Osteocyte (in vitro differentiated cells): Measurements from ENCODE around the gene PRDX3. TPM values are rescaled to one million over a fixed set of nuclear protein-coding genes. Genes with fewer than 3 reads are reported as not detected.

Experiments
- DNase-seq: peaks from one replicate; pipeline ENCODE4 v3.0.0; 2021; ENCODE audit warnings: mixed read lengths; ENCODE audit not compliant: unreplicated experiment; ENCODE audit errors: extremely low spot score
- H3K27ac Mint-ChIP-seq: one replicate; pipeline ENCODE4 v1.8.0; 2021; ENCODE audit warnings: mild to moderate bottlenecking, mixed read lengths; ENCODE audit not compliant: unreplicated experiment
- H3K27me3 Mint-ChIP-seq: one replicate; pipeline ENCODE4 v1.8.0; 2021; ENCODE audit warnings: mixed read lengths; ENCODE audit not compliant: unreplicated experiment
- H3K36me3 Mint-ChIP-seq: one replicate; pipeline ENCODE4 v1.8.0; 2021; ENCODE audit warnings: mixed read lengths; ENCODE audit not compliant: unreplicated experiment
- H3K4me1 Mint-ChIP-seq: one replicate; pipeline ENCODE4 v1.8.0; 2021; ENCODE audit warnings: mixed read lengths; ENCODE audit not compliant: unreplicated experiment
- H3K4me3 Mint-ChIP-seq: one replicate; pipeline ENCODE4 v1.8.0; 2021; ENCODE audit warnings: mild to moderate bottlenecking, moderate library complexity, mixed read lengths; ENCODE audit not compliant: unreplicated experiment
- H3K9me3 Mint-ChIP-seq: one replicate; pipeline ENCODE4 v1.8.0; 2021; ENCODE audit warnings: mixed read lengths; ENCODE audit not compliant: unreplicated experiment
- CTCF ChIP-seq: fragments of 200-600 bp; sonication (generic); IDR thresholded peaks from 2 replicates; pipeline ENCODE4 v1.5.0; 2021; ENCODE audit warnings: antibody characterized with exemption, mild to moderate bottlenecking, moderate library complexity
- total RNA-seq: library from RNA; stranded (reverse); gene quantifications from 2 replicates; pipeline ENCODE4 v1.2.1, GENCODE V29; 2021

The PRDX3 gene
- total RNA-seq, 1 donor from 2014 or later: 76.9 TPM

- Mint-ChIP-seq H3K4me3 (no peak overlapping the region), H3K27ac (no peak overlapping the region), H3K36me3 (peaks cover 37% of the 10 kb centered on the region), H3K27me3 (no peaks in the 10 kb centered on the region), H3K4me1 (peaks cover 13% of the 10 kb centered on the region), H3K9me3 (no peaks in the 10 kb centered on the region)
- no peak for DNase-seq
- TF ChIP-seq CTCF: no peak
These were observed 43.1 kb downstream of the PRDX3 start for GRCh38 chr10:119135513-119135881.

- Mint-ChIP-seq H3K36me3 (peaks cover 49% of the 10 kb centered on the region), H3K4me3 (no peak overlapping the region), H3K27ac (no peak overlapping the region), H3K9me3 (no peaks in the 10 kb centered on the region), H3K4me1 (peaks cover 13% of the 10 kb centered on the region), H3K27me3 (no peaks in the 10 kb centered on the region)
- no peak for TF ChIP-seq CTCF
- DNase-seq: no peak
These were observed 44.7 kb downstream of the PRDX3 start for GRCh38 chr10:119133949-119134348.

DNA sequence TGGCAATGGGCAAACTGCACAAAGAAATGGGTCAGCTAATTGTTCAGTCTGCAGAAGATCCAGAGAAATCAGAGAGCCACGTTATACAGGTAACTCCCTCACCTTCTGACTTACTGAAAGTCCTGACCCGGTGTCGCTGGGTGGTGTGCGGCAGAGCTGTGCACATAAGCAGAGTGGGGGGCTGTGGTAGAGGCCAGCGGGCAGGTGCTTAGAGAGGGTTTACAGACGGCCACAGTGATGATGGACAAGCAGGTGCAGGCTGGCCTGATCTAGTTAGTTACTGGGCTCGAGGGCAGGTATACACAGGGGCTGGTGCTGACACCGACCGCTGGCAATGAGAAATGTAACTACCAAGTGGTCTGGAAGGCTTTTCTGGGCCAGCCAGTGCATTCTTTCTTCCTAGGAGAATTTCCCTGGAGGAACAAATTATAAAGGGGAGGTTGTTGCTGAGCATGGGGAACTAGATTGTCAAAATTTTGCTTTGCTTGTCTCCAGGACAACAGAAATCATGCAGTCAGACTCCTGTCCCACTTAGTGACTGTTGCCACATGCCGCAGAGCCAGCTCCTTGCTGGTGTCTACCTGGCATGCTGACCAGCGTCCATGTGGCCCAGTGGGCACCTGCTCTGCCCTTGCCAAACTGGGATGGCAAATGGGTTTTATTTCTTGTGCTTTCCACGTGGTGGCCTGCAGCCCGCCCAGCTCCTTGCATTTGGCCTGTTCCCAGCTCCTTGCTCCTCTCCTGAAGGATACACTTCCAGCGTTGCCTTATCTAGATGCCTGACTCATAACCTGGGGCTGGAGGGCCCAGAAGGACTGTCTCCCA, 45.9 kb downstream of the PRDX3 start:
- DNase-seq: no peak
- H3K27ac Mint-ChIP-seq: no peak overlapping the region
- H3K9me3 Mint-ChIP-seq: no peaks in the 10 kb centered on the region
- no peak overlapping the region for H3K4me3 Mint-ChIP-seq
- H3K36me3 Mint-ChIP-seq: peaks cover 49% of the 10 kb centered on the region
- no peaks in the 10 kb centered on the region for H3K27me3 Mint-ChIP-seq
- no peak for TF ChIP-seq CTCF
- H3K4me1 Mint-ChIP-seq: peaks cover 13% of the 10 kb centered on the region

GRCh38 chr10:119131512-119132240, 46.9 kb downstream of the PRDX3 start:
- peaks cover 52% of the 10 kb centered on the region for H3K36me3 Mint-ChIP-seq
- no peaks in the 10 kb centered on the region for H3K27me3 Mint-ChIP-seq
- TF ChIP-seq CTCF: no peak
- no peaks in the 10 kb centered on the region for H3K9me3 Mint-ChIP-seq
- DNase-seq: no peak
- peaks cover 13% of the 10 kb centered on the region for H3K4me1 Mint-ChIP-seq
- peak overlapping the region; percentile 74 for H3K27ac Mint-ChIP-seq
- H3K4me3 Mint-ChIP-seq: peak overlapping the region; percentile 55

- no peak for DNase-seq
- no peak for TF ChIP-seq CTCF
- Mint-ChIP-seq H3K4me1 (peaks cover 13% of the 10 kb centered on the region), H3K36me3 (peaks cover 50% of the 10 kb centered on the region), H3K4me3 (no peak overlapping the region), H3K9me3 (no peaks in the 10 kb centered on the region), H3K27me3 (no peaks in the 10 kb centered on the region), H3K27ac (no peak overlapping the region)
These were observed 48.9 kb downstream of the PRDX3 start for GRCh38 chr10:119129721-119130120.
